Right atrium auricular region (tissue), 2 donors: ENCODE measurements around the gene ZBTB7C. TPM values are rescaled to one million over a fixed set of nuclear protein-coding genes. Genes with fewer than 3 reads are reported as not detected.

Experiments used
- DNase-seq: peaks from one replicate; pipeline ENCODE4 v3.0.0-alpha.2; 2019; ENCODE audit warnings: low spot score
- H3K27ac ChIP-seq, 2 donors: fragments of 200-600 bp; sonication (generic); 1 replicate in 1 of 2; 2 replicates in 1 of 2; pipeline ENCODE4 v1.5.1; 2016 to 2019
- H3K27me3 ChIP-seq, 2 donors: fragments of 200-600 bp; sonication (generic); one replicate each; pipeline versions ENCODE4 v1.5.1 to v1.6.0; 2017 to 2019
- H3K36me3 ChIP-seq: fragments of 200-600 bp; sonication (generic); one replicate; pipeline ENCODE4 v1.5.1; 2016
- H3K4me1 ChIP-seq, 2 donors: fragments of 200-600 bp; sonication (generic); one replicate each; pipeline versions ENCODE4 v1.5.1 to v1.6.0; 2017 to 2019
- H3K4me3 ChIP-seq, 2 donors: fragments of 200-600 bp; sonication (generic); 1 replicate in 1 of 2; 2 replicates in 1 of 2; pipeline ENCODE4 v1.5.1; 2017 to 2019; ENCODE audit warnings: mild to moderate bottlenecking in 1 of 2, moderate library complexity in 1 of 2
- H3K9me3 ChIP-seq, 2 donors: fragments of 200-600 bp; sonication (generic); one replicate each; pipeline ENCODE4 v1.5.1; 2019
- CTCF ChIP-seq, 2 donors: fragments of 200-600 bp; sonication (generic); IDR thresholded peaks; one replicate each; pipeline ENCODE4 v1.5.1; 2019; ENCODE audit warnings: antibody characterized with exemption in 2 of 2
- total RNA-seq, 2 donors: library from RNA; depleted of rRNA; stranded (reverse); fragments of >200 nt; gene quantifications; one replicate each; pipeline ENCODE4 v1.1.0, GENCODE V29; 2016

ZBTB7C gene
- total RNA-seq, 2 donors from 2014 or later, result 1.8 to 7.7 TPM

GRCh38 chr18:48206887-48207286 is 202.3 kb downstream of the ZBTB7C start:
- H3K27me3 ChIP-seq, result no peaks in the 10 kb centered on the region
- H3K4me3 ChIP-seq, result no peak overlapping the region
- no peaks in the 10 kb centered on the region for H3K4me1 ChIP-seq
- H3K9me3 ChIP-seq, result no peaks in the 10 kb centered on the region
- no peak overlapping the region for H3K27ac ChIP-seq
- H3K36me3 ChIP-seq, result no peaks in the 10 kb centered on the region
- TF ChIP-seq CTCF (IDR thresholded peaks at IDR 0.05), result no peak
- no peak for DNase-seq

- Histone ChIP-seq H3K27me3 (no peaks in the 10 kb centered on the region), H3K36me3 (no peaks in the 10 kb centered on the region), H3K4me1 (no peaks in the 10 kb centered on the region), H3K4me3 (no peak overlapping the region), H3K9me3 (no peaks in the 10 kb centered on the region), H3K27ac (no peak overlapping the region)
- no peak for TF ChIP-seq CTCF (IDR thresholded peaks at IDR 0.05)
- no peak for DNase-seq
Measured at GRCh38 chr18:48203961-48204666, 205.1 kb downstream of the ZBTB7C start.

- no peak for DNase-seq
- TF ChIP-seq CTCF (IDR thresholded peaks at IDR 0.05), result no peak
- H3K27ac ChIP-seq, result no peak overlapping the region
- no peak overlapping the region for H3K4me3 ChIP-seq
- no peaks in the 10 kb centered on the region for H3K9me3 ChIP-seq
- no peaks in the 10 kb centered on the region for H3K4me1 ChIP-seq
- H3K36me3 ChIP-seq, result no peaks in the 10 kb centered on the region
- H3K27me3 ChIP-seq, result no peaks in the 10 kb centered on the region
Measured at GRCh38 chr18:48203288-48203945, 205.8 kb downstream of the ZBTB7C start.

GRCh38 chr18:48202350-48203260 is 206.6 kb downstream of the ZBTB7C start:
- Histone ChIP-seq H3K36me3 (no peaks in the 10 kb centered on the region), H3K9me3 (no peaks in the 10 kb centered on the region), H3K27me3 (no peaks in the 10 kb centered on the region), H3K4me3 (no peak overlapping the region), H3K4me1 (no peaks in the 10 kb centered on the region), H3K27ac (no peak overlapping the region)
- TF ChIP-seq CTCF (IDR thresholded peaks at IDR 0.05), result no peak
- no peak for DNase-seq

GRCh38 chr18:48202006-48202348 is 207.2 kb downstream of the ZBTB7C start:
- H3K27me3 ChIP-seq, result no peaks in the 10 kb centered on the region
- no peak overlapping the region for H3K27ac ChIP-seq
- DNase-seq, result no peak
- no peaks in the 10 kb centered on the region for H3K9me3 ChIP-seq
- H3K36me3 ChIP-seq, result no peaks in the 10 kb centered on the region
- H3K4me1 ChIP-seq, result no peaks in the 10 kb centered on the region
- TF ChIP-seq CTCF (IDR thresholded peaks at IDR 0.05), result no peak
- no peak overlapping the region for H3K4me3 ChIP-seq
